SK-N-SH (cell line): ENCODE results near the gene STRBP. TPM values are rescaled to one million over a fixed set of nuclear protein-coding genes. Genes with fewer than 3 reads are reported as not detected.

ENCODE experiments used
- CTCF ChIA-PET: fragments of 300-600, 350-600 bp; formaldehyde crosslinking; extraction: SDS; loops from one replicate; lab custom pipeline; 2021; lab: Yijun Ruan, JAX
- POLR2A ChIA-PET: fragments of 350-600 bp; sonication (Branson Sonifier 250); formaldehyde crosslinking; extraction: SDS; loops from one replicate; lab custom pipeline; 2020; ENCODE audit warnings: antibody characterized with exemption, inconsistent platforms; lab: Yijun Ruan, JAX
- DNase-seq: peaks from one replicate; pipeline ENCODE4 v3.0.0; 2012
- H2AFZ ChIP-seq: fragments of 200-600 bp; sonication (generic); 2 replicates; pipeline ENCODE4 v1.8.1; 2016; ENCODE audit warnings: antibody characterized with exemption, mild to moderate bottlenecking, low read depth
- H3F3A ChIP-seq: fragments of 200-600 bp; sonication (generic); replicated peaks from 2 replicates; pipeline ENCODE3; 2016; ENCODE audit warnings: antibody characterized with exemption, mild to moderate bottlenecking; ENCODE audit not compliant: insufficient read depth
- H3K27ac ChIP-seq, 2 experiments: fragments of 200-500 bp in 1 of 2; fragments of 200-600 bp in 1 of 2; sonication (Bioruptor generic) in 1 of 2; sonication (generic), shearing (Covaris generic) in 1 of 2; 2 replicates each; pipeline versions ENCODE4 v1.5.1 to v1.6.1; 2014 to 2016; ENCODE audit warnings: low read depth in 2 of 2, inconsistent platforms in 1 of 2, low read length in 1 of 2, mild to moderate bottlenecking in 1 of 2, mixed read lengths in 1 of 2
- H3K27me3 ChIP-seq: fragments of 200-600 bp; sonication (generic), shearing (Covaris generic); 2 replicates; pipeline ENCODE4 v1.6.1; 2016; ENCODE audit warnings: mixed run types; ENCODE audit not compliant: insufficient read depth
- H3K36me3 ChIP-seq, 2 experiments: fragments of 200-500 bp in 1 of 2; fragments of 200-600 bp in 1 of 2; sonication (Bioruptor generic) in 1 of 2; sonication (generic) in 1 of 2; replicated peaks in 1 of 2; 2 replicates each; pipeline versions ENCODE3 to v1.5.1; 2014 to 2016; ENCODE audit warnings: low read length in 1 of 2, mild to moderate bottlenecking in 1 of 2; ENCODE audit not compliant: insufficient read depth in 2 of 2, control insufficient read depth in 1 of 2
- H3K4me1 ChIP-seq, 2 experiments: fragments of 200-500 bp in 1 of 2; fragments of 200-600 bp in 1 of 2; sonication (Bioruptor generic) in 1 of 2; sonication (generic), shearing (Covaris generic) in 1 of 2; 2 replicates each; pipeline versions ENCODE4 v1.5.1 to v1.6.1; 2014 to 2016; ENCODE audit warnings: low read depth in 1 of 2, low read length in 1 of 2, mixed run types in 1 of 2; ENCODE audit not compliant: insufficient read depth in 2 of 2, control insufficient read depth in 1 of 2
- H3K4me2 ChIP-seq: fragments of 200-600 bp; sonication (generic), shearing (Covaris generic); 2 replicates; pipeline ENCODE4 v1.6.1; 2017; ENCODE audit warnings: mixed run types
- H3K4me3 ChIP-seq, 2 experiments: fragments of 200-500 bp in 1 of 2; fragments of 200-600 bp in 1 of 2; sonication (Bioruptor generic) in 1 of 2; sonication (generic), shearing (Covaris generic) in 1 of 2; 2 replicates each; pipeline versions ENCODE4 v1.5.1 to v1.8.1; 2014 to 2016; ENCODE audit warnings: low read depth in 2 of 2, inconsistent platforms in 1 of 2, low read length in 1 of 2, mild to moderate bottlenecking in 1 of 2, mixed read lengths in 1 of 2, moderate library complexity in 1 of 2
- H3K79me2 ChIP-seq: fragments of 200-600 bp; sonication (generic); 2 replicates; pipeline ENCODE4 v1.8.1; 2017; ENCODE audit warnings: mild to moderate bottlenecking; ENCODE audit not compliant: insufficient read depth
- H3K9ac ChIP-seq: fragments of 200-600 bp; sonication (generic); 2 replicates; pipeline ENCODE4 v1.6.1; 2017; ENCODE audit warnings: mixed run types
- H3K9me2 ChIP-seq: fragments of 200-600 bp; sonication (generic); 2 replicates; pipeline ENCODE4 v1.6.1; 2017; ENCODE audit warnings: mixed run types
- H3K9me3 ChIP-seq: fragments of 200-600 bp; sonication (generic); 2 replicates; pipeline ENCODE4 v1.6.1; 2017; ENCODE audit warnings: mixed run types, mild to moderate bottlenecking, moderate library complexity
- H4K20me1 ChIP-seq: fragments of 200-600 bp; sonication (generic); 2 replicates; pipeline ENCODE4 v1.6.1; 2017; ENCODE audit warnings: mild to moderate bottlenecking, mixed run types; ENCODE audit not compliant: insufficient read depth
- CHD2 ChIP-seq: fragments of 150-350 bp; IDR thresholded peaks from 2 replicates; pipeline ENCODE4 v1.6.1; 2018; ENCODE audit warnings: low read length; ENCODE audit not compliant: partially characterized antibody
- CTCF ChIP-seq: fragments of 200-600 bp; sonication (generic); IDR thresholded peaks from 2 replicates; pipeline ENCODE4 v1.6.1; 2017; ENCODE audit warnings: antibody characterized with exemption, mild to moderate bottlenecking, moderate library complexity
- ELF1 ChIP-seq: IDR thresholded peaks from 2 replicates; pipeline ENCODE4 v1.4.0; 2012
- FOSL2 ChIP-seq: IDR thresholded peaks from 2 replicates; pipeline ENCODE4 v1.4.0; 2012; ENCODE audit warnings: low read depth, mild to moderate bottlenecking, moderate library complexity, borderline replicate concordance
- FOXM1 ChIP-seq: IDR thresholded peaks from 2 replicates; pipeline ENCODE4 v1.4.0; 2012; ENCODE audit warnings: low read depth, mild to moderate bottlenecking
- GABPA ChIP-seq: IDR thresholded peaks from 2 replicates; pipeline ENCODE4 v1.4.0; 2012; ENCODE audit warnings: low read depth, mild to moderate bottlenecking
- IRF3 ChIP-seq: fragments of 150-350 bp; IDR thresholded peaks from 2 replicates; pipeline ENCODE4 v1.6.1; 2016; ENCODE audit warnings: mild to moderate bottlenecking, low read depth, low read length
- JUND ChIP-seq: IDR thresholded peaks from 2 replicates; pipeline ENCODE4 v1.4.0; 2012
- MXI1 ChIP-seq: IDR thresholded peaks from 2 replicates; pipeline ENCODE4 v1.6.1; 2012; ENCODE audit warnings: mild to moderate bottlenecking, low read depth, low read length, improper control_type of control experiment
- NFIC ChIP-seq: IDR thresholded peaks from 2 replicates; pipeline ENCODE4 v1.4.0; 2012; ENCODE audit warnings: borderline replicate concordance
- PBX3 ChIP-seq: IDR thresholded peaks from 2 replicates; pipeline ENCODE4; 2012
- POLR2AphosphoS5 ChIP-seq: IDR thresholded peaks from 2 replicates; pipeline ENCODE4 v1.6.1; 2012; ENCODE audit warnings: low read depth, low read length
- RCOR1 ChIP-seq: fragments of 150-350 bp; IDR thresholded peaks from 2 replicates; pipeline ENCODE4 v1.6.1; 2017; ENCODE audit warnings: antibody characterized with exemption, low read length
- RFX5 ChIP-seq: IDR thresholded peaks from 2 replicates; pipeline ENCODE4 v1.6.1; 2012; ENCODE audit warnings: mild to moderate bottlenecking, improper control_type of control experiment, low read length
- SIN3A ChIP-seq: IDR thresholded peaks from 2 replicates; pipeline ENCODE4 v1.6.1; 2012; ENCODE audit warnings: low read depth, mild to moderate bottlenecking, low read length, moderate library complexity, borderline replicate concordance
- TCF12 ChIP-seq: IDR thresholded peaks from 2 replicates; pipeline ENCODE4 v1.4.0; 2012
- TEAD4 ChIP-seq: IDR thresholded peaks from 2 replicates; pipeline ENCODE4 v1.4.0; 2012; ENCODE audit warnings: mild to moderate bottlenecking, borderline replicate concordance; ENCODE audit not compliant: insufficient read depth
- USF1 ChIP-seq: IDR thresholded peaks from 2 replicates; pipeline ENCODE4 v1.4.0; 2012; ENCODE audit warnings: low read depth, borderline replicate concordance
- USF2 ChIP-seq: fragments of 150-350 bp; IDR thresholded peaks from 2 replicates; pipeline ENCODE4 v1.6.1; 2017; ENCODE audit warnings: antibody characterized with exemption, low read length, low read depth, borderline replicate concordance
- YY1 ChIP-seq: IDR thresholded peaks from 2 replicates; pipeline ENCODE4 v1.4.0; 2012; ENCODE audit warnings: low read depth, mild to moderate bottlenecking
- WGBS: methylation state at CpG from one replicate; pipeline ENCODE4 v1.1.6; 2017; ENCODE audit warnings: low lambda C conversion rate; 5-methylcytosine and 5-hydroxymethylcytosine counted together
- polyA plus RNA-seq, 3 experiments: library from polyadenylated mRNA; depleted of rRNA; stranded (reverse); fragments of >200 nt; gene quantifications; 2 replicates each; pipeline ENCODE4 v1.2.3, GENCODE V29; 2012

Gene STRBP
- polyA plus RNA-seq, 1 of the 3 experiments (the other 2 are of a cell fraction) = 5.9 TPM

GRCh38 chr9:123315635-123316034 lies 47.2 kb upstream of the STRBP start:
- Histone ChIP-seq H3K79me2 (no peaks in the 10 kb centered on the region), H3F3A (peaks cover 3% of the 10 kb centered on the region), H4K20me1 (no peaks in the 10 kb centered on the region), H3K4me1 (peaks cover 5 to 15% of the 10 kb centered on the region in 2 experiments; a peak in 2 of 4 replicates), H3K27ac (no peak overlapping the region), H2AFZ (no peak overlapping the region), H3K9me3 (no peaks in the 10 kb centered on the region), H3K36me3 (no peaks in the 10 kb centered on the region), H3K9ac (no peak overlapping the region), H3K27me3 (no peaks in the 10 kb centered on the region), H3K4me2 (no peak overlapping the region), H3K4me3 (no peak overlapping the region), H3K9me2 (no peaks in the 10 kb centered on the region)
- ChIA-PET POLR2A (no interaction called here), CTCF (no interaction called here)
- no peak for DNase-seq
- TF ChIP-seq GABPA = no peak
- no peak for TF ChIP-seq CHD2
- no peak for TF ChIP-seq FOXM1
- no peak for TF ChIP-seq FOSL2
- no peak for TF ChIP-seq TEAD4
- no peak for TF ChIP-seq SIN3A
- TF ChIP-seq USF1 = no peak
- no peak for TF ChIP-seq JUND
- no peak for TF ChIP-seq YY1
- TF ChIP-seq RCOR1 = no peak
- no peak for TF ChIP-seq PBX3
- no peak for TF ChIP-seq CTCF
- 39% methylated on average over 2 of the region's 2 CpGs for WGBS

- Histone ChIP-seq H3K4me1 (peaks cover 5 to 15% of the 10 kb centered on the region in 2 experiments; a peak in 2 of 4 replicates), H4K20me1 (no peaks in the 10 kb centered on the region), H3K27me3 (no peaks in the 10 kb centered on the region), H2AFZ (no peak overlapping the region), H3K27ac (no peak overlapping the region), H3K4me2 (no peak overlapping the region), H3K9me2 (no peaks in the 10 kb centered on the region), H3K36me3 (no peaks in the 10 kb centered on the region), H3K4me3 (no peak overlapping the region), H3K79me2 (no peaks in the 10 kb centered on the region), H3K9me3 (no peaks in the 10 kb centered on the region), H3F3A (peaks cover 3% of the 10 kb centered on the region), H3K9ac (no peak overlapping the region)
- 84% methylated on average over 5 of the region's 6 CpGs for WGBS
- ChIA-PET CTCF (interaction anchor here (0.7 kb wide), 1 partner anchor 35 kb away, joined by 3 read pairs; no protein-coding TSS in a partner anchor), POLR2A (no interaction called here)
- DNase-seq = no peak
- no peak for TF ChIP-seq TCF12
- no peak for TF ChIP-seq CTCF
- no peak for TF ChIP-seq NFIC
- TF ChIP-seq RFX5 = no peak
- TF ChIP-seq POLR2AphosphoS5 = no peak
- no peak for TF ChIP-seq YY1
- TF ChIP-seq USF1 = no peak
- no peak for TF ChIP-seq ELF1
- no peak for TF ChIP-seq IRF3
- no peak for TF ChIP-seq TEAD4
- no peak for TF ChIP-seq MXI1
- no peak for TF ChIP-seq USF2
- no peak for TF ChIP-seq CHD2
- no peak for TF ChIP-seq FOXM1
Measured at GRCh38 chr9:123314617-123315016, 46.2 kb upstream of the STRBP start.
